Heart right ventricle (tissue), 16 donors: ENCODE results near the gene BMERB1. TPM values are rescaled to one million over a fixed set of nuclear protein-coding genes. Genes with fewer than 3 reads are reported as not detected.
"Not testable (repeated sequence)": the region's sequence is repeated elsewhere in the genome, so short reads cannot be mapped to it uniquely, and the experiment has no call there.

Experiments
- ATAC-seq, 8 donors: fragments of 200-7000 bp; cut with Tn5 transposase; one replicate each; pipeline ENCODE4 v1.9.1; 2020; ENCODE audit warnings: mild to moderate bottlenecking in 8 of 8, moderate library complexity in 8 of 8, moderate number of reproducible peaks in 1 of 8
- DNase-seq, 2 donors: peaks; one replicate each; pipeline ENCODE4 v3.0.0-alpha.2; 2020
- H3K27ac ChIP-seq, 10 donors: fragments of 200-600 bp; sonication (generic) in 2 of 10; one replicate each; pipeline versions ENCODE4 v1.5.0 to v1.8.0; 2020 to 2022; ENCODE audit warnings: mild to moderate bottlenecking in 3 of 10
- H3K27me3 ChIP-seq, 7 donors: fragments of 200-600 bp; one replicate each; pipeline ENCODE4 v1.8.0; 2021 to 2022; ENCODE audit warnings: mild to moderate bottlenecking in 2 of 7
- H3K36me3 ChIP-seq, 9 donors: fragments of 200-600 bp; sonication (generic) in 1 of 9; one replicate each; pipeline versions ENCODE4 v1.5.0 to v1.8.0; 2020 to 2022; ENCODE audit warnings: mild to moderate bottlenecking in 2 of 9
- H3K4me1 ChIP-seq, 9 donors: fragments of 200-600 bp; sonication (generic) in 1 of 9; one replicate each; pipeline versions ENCODE4 v1.5.0 to v1.8.0; 2020 to 2022; ENCODE audit warnings: mild to moderate bottlenecking in 4 of 9
- H3K4me3 ChIP-seq, 10 donors: fragments of 200-600 bp; sonication (generic) in 2 of 10; one replicate each; pipeline versions ENCODE4 v1.5.0 to v1.8.0; 2020 to 2022; ENCODE audit warnings: mild to moderate bottlenecking in 7 of 10, moderate library complexity in 2 of 10
- H3K9me3 ChIP-seq, 11 donors: fragments of 200-600 bp in 10 of 11; sonication (generic) in 2 of 11; one replicate each; pipeline versions ENCODE4 v1.5.0 to v1.8.0; 2013 to 2022; ENCODE audit warnings: mild to moderate bottlenecking in 2 of 11, control low read depth in 1 of 11, moderate library complexity in 1 of 11
- WGBS, 2 donors: extraction: QIAGEN DNeasy Blood & Tissue Kit; methylation state at CpG; one replicate each; pipeline ENCODE4 v1.1.7; 2013; ENCODE audit warnings: inconsistent platforms in 1 of 2; 5-methylcytosine and 5-hydroxymethylcytosine counted together
- intact Hi-C, 10 donors: fragments of 100-400 bp; cut with DNase I; formaldehyde crosslinking; loops; one replicate each; pipeline versions ENCODE4 v1.11.1 to v1.14.2; 2022
- polyA plus RNA-seq, 2 donors: library from polyadenylated mRNA; stranded (reverse); fragments of 200-250 nt; gene quantifications; one replicate each; pipeline ENCODE4 v1.2.3, GENCODE V29; 2013
- total RNA-seq, 10 donors: library from RNA; stranded (reverse); fragmentation: NEBNext Ultra II Directional in 3 of 10; extraction: Animal tissue kit (Norgen Biotek cat#: 25700) in 3 of 10; gene quantifications; one replicate each; pipeline versions ENCODE4 v1.2.1 to v1.2.4, GENCODE V29; 2021 to 2023
- TF ChIP-seq, protein P1 (sequence below), 9 donors: fragments of 200-600 bp; sonication (generic) in 2 of 9; IDR thresholded peaks; one replicate each; pipeline versions ENCODE4 v1.5.0 to v1.8.0; 2021 to 2022; ENCODE audit warnings: antibody characterized with exemption in 9 of 9, mild to moderate bottlenecking in 5 of 9, moderate library complexity in 1 of 9
- donor health status: Arrhythmogenic right ventricular cardiomyopathy.
- donor health status: ischemic (EF 13 %, LVEDD 7.1; RV severe dilation, severe dysfunction).
- donor health status: healthy with polysubstance abuse.
- donor health status: DM: no; HTN: yes; CAD: no.
- donor health status: DM: no; HTN: no; CAD: no.
- donor health status: ischemic (EF 25% LVEDD 6.9; RV normal size, moderate dysfunction).
- donor health status: ischemic (EF 25% LVEDD 5.7; RV mildly dilated, moderate dysfunction).
- donor health status: healthy.
- donor health status: DM: yes; HTN: yes; CAD: no.
- donor health status: Ischemic cardiomyopathy.
- donor health status: ischemic (EF 35%, LVEDD 5.7; RV mildly dilated, moderate dysfunction).
- donor health status: nonischemic (EF 11% LVEDD 7.7; RV severe dilation, severe dysfunction).
- donor health status: DM: yes; HTN: yes; CAD: no.
- donor health status: PGD.
- donor health status: ischemic (EF 29% LVEDD 5.4; RV normal size, mild dysfunction).
- donor health status: nonischemic (EF 23%, LVEDD 6.1; RV moderate dilation, normal function).

The BMERB1 gene
- total and polyA plus RNA-seq, 12 donors, result 16.5 to 121 (median 78.9) TPM

DNA sequence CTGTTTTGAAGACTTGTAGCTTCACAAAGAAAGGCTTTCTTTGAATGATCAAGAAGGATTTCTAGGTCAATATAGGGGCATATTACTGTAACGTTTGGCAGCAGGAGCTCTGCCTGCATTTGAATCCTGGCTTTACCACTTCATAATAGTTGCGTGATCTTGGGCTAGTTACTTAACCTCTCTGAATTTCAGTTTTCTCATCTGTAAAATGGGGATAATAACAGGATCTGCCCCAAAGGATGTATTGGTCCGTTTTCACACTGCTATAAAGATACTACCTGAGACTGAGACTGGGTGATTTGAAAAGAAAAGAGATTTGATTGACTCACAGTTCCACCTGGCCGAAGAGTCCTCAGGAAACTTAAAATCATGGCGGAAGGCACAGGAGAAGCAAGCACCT, 12.5 kb downstream of the BMERB1 start:
- 94 to 95% methylated on average over 5 of the region's 5 CpGs for WGBS, 2 donors
- TF ChIP-seq, protein P1, sequence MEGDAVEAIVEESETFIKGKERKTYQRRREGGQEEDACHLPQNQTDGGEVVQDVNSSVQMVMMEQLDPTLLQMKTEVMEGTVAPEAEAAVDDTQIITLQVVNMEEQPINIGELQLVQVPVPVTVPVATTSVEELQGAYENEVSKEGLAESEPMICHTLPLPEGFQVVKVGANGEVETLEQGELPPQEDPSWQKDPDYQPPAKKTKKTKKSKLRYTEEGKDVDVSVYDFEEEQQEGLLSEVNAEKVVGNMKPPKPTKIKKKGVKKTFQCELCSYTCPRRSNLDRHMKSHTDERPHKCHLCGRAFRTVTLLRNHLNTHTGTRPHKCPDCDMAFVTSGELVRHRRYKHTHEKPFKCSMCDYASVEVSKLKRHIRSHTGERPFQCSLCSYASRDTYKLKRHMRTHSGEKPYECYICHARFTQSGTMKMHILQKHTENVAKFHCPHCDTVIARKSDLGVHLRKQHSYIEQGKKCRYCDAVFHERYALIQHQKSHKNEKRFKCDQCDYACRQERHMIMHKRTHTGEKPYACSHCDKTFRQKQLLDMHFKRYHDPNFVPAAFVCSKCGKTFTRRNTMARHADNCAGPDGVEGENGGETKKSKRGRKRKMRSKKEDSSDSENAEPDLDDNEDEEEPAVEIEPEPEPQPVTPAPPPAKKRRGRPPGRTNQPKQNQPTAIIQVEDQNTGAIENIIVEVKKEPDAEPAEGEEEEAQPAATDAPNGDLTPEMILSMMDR (IDR thresholded peaks at IDR 0.05), result no peak
- ATAC-seq (no peak), DNase-seq (no peak)
- H3K4me1 ChIP-seq, result no peaks in the 10 kb centered on the region
- no peaks in the 10 kb centered on the region for H3K27me3 ChIP-seq
- no peak overlapping the region for H3K27ac ChIP-seq
- intact Hi-C loops, result loop anchor here in 1 of 10 donors (10.0 kb wide), 1 partner anchor 68 kb away; no protein-coding TSS in a partner anchor
- H3K9me3 ChIP-seq, result peaks cover 0 to 9% (median 0%) of the 10 kb centered on the region in 11 donors
- H3K4me3 ChIP-seq, result no peak overlapping the region
- no peaks in the 10 kb centered on the region for H3K36me3 ChIP-seq

DNA sequence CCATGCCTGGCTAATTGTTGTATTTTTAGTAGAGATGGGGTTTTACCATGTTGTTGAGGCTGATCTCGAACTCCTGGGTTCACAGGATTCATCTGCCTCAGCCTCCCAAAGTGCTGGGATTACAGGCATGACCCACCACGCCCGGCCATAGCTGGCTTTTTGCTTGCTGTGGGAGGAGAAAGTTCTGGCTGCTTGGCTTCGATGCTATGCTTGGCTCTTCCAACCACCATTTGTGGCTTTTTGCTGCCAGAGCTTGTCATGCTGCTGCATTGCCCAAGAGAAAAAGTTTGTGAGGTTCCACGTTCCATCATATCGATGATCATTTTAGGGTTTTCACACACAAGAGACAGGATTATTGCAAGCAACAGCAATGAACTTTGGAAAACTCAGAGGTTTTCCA, 16.2 kb downstream of the BMERB1 start:
- intact Hi-C loops, result no loop called here
- Histone ChIP-seq H3K36me3 (no peaks in the 10 kb centered on the region), H3K27ac (no peak overlapping the region), H3K27me3 (no peaks in the 10 kb centered on the region), H3K9me3 (peaks cover 0 to 3% (median 0%) of the 10 kb centered on the region in 11 donors), H3K4me3 (no peak overlapping the region), H3K4me1 (no peaks in the 10 kb centered on the region)
- 77 to 81% methylated on average over 6 of the region's 6 CpGs for WGBS, 2 donors
- ATAC-seq (no peak), DNase-seq (no peak)
- TF ChIP-seq, protein P1 (IDR thresholded peaks at IDR 0.05), result no peak

DNA sequence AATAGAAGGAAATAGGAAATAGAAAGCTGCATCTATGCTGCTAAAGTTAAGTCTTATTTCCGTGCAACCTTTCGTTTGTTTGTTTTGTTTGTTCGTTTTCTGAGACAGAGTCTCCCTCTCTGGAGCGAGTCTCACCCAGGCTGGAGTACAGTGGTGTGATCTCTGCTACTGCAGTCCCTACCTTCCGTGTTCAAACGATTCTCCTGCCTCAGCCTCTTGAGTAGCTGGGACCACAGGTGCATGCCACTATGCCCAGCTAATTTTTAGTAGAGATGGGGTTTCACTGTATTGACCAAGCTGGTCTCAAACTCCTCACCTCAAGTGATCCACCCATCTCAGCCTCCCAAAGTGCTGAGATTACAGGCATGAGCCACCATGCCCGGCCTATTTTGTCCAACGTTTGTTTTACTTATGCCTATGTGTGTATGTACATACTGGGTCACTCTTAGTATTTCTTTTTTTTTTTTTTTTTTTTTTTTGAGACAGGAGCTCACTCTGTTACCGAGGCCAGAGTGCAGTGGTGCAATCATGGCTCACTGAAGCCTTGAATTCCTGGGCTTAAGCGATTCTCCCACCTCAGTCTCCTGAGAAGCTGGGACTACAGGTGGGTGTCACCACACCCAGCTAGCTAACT, 16.8 kb downstream of the BMERB1 start:
- Histone ChIP-seq H3K36me3 (no peaks in the 10 kb centered on the region), H3K4me1 (no peaks in the 10 kb centered on the region), H3K27me3 (no peaks in the 10 kb centered on the region), H3K4me3 (no peak overlapping the region), H3K9me3 (no peaks in the 10 kb centered on the region), H3K27ac (no peak overlapping the region)
- TF ChIP-seq, protein P1 (IDR thresholded peaks at IDR 0.05), result no peak
- no peak for ATAC-seq
- no peak for DNase-seq
- intact Hi-C loops, result no loop called here
- WGBS, 2 donors, result 87 to 90% methylated on average over 10 of the region's 10 CpGs

DNA sequence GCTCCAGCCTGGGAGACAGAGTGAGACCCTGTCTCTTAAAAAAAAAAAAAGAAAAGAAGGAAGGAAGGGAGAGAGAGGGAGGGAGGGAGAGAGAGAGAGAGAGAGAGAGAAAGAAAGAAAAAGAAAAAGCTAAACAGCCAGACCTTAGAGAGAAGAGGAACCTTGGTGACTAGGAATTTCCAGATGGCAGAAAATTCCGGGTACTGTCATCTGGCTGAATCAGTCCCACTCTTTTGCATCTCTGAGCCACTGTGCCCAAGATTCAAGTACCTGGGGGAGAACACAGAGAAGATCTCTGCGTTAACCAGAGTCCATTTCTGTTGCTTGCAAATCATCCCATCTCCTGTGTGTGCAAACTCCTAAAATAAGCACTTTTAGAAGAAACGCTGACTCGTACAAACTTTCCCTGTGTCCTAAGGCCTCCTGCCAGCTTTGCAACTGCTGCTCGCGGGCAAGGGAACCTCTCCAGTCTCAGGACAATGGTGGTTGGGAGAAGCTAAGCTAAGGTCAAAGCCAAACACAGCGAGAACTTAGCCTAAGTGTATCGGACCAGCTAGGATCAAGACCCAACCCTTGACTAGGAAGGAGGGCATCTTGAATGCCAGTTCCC, 18.0 kb downstream of the BMERB1 start:
- ATAC-seq (no peak), DNase-seq (no peak)
- Histone ChIP-seq H3K4me1 (no peaks in the 10 kb centered on the region), H3K27me3 (no peaks in the 10 kb centered on the region), H3K36me3 (no peaks in the 10 kb centered on the region), H3K4me3 (no peak overlapping the region), H3K9me3 (no peaks in the 10 kb centered on the region), H3K27ac (no peak overlapping the region)
- intact Hi-C loops, result no loop called here
- 84 to 88% methylated on average over 8 of the region's 8 CpGs for WGBS, 2 donors
- TF ChIP-seq, protein P1 (IDR thresholded peaks at IDR 0.05), result no peak

DNA sequence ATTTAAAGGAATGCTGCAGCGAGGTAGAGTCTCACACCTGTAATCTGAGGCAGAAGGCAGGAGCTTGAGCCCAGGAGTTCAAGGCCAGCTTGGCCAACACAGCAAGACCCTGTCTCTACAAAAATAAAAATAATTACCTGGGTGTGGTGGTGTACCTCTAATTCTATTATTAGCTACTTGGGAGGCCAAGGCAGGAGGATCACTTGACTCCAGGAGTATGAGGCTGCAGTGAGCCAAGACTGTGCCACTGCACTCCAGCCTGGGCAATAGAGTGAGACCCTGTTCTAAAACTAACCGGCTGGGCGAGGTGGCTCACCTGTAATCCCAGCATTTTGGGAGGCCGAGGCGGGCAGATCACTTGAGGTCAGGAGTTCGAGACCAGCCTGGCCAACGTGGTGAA, 18.9 kb downstream of the BMERB1 start:
- H3K27me3 ChIP-seq, ATAC-seq, H3K4me3 ChIP-seq, intact Hi-C loops, H3K36me3 ChIP-seq, DNase-seq, H3K4me1 ChIP-seq, H3K27ac ChIP-seq, H3K9me3 ChIP-seq: not testable (repeated sequence)
- 89 to 90% methylated on average over 7 of the region's 7 CpGs for WGBS, 2 donors

DNA sequence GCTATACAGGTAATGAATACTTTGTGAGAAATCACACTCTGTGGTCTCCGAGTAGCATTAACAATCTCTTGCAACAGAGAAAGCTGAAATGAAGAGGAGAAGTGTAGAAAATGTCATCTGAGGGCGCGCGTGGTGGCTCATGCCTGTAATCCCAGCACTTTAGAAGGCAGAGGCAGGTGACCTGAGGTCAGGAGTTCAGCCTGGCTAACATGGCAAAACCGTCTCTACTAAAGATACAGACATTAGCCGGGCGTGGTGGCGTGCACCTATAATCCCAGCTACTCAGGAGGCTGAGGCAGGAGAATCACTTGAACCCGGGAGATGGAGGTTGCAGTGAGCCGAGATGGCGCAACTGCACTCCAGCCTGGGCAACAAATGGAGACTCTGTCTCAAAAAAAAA, 20.5 kb downstream of the BMERB1 start:
- H3K4me1 ChIP-seq, DNase-seq, H3K36me3 ChIP-seq, intact Hi-C loops, H3K9me3 ChIP-seq, H3K27ac ChIP-seq, H3K27me3 ChIP-seq, H3K4me3 ChIP-seq, ATAC-seq: not testable (repeated sequence)
- 97 to 98% methylated on average over 11 of the region's 11 CpGs for WGBS, 2 donors
